ENCODE results near the gene LGSN. TPM values are rescaled to one million over a fixed set of nuclear protein-coding genes. Genes with fewer than 3 reads are reported as not detected.
"Not testable (repeated sequence)": the region's sequence is repeated elsewhere in the genome, so short reads cannot be mapped to it uniquely, and the experiment has no call there.

The LGSN gene, protein sequence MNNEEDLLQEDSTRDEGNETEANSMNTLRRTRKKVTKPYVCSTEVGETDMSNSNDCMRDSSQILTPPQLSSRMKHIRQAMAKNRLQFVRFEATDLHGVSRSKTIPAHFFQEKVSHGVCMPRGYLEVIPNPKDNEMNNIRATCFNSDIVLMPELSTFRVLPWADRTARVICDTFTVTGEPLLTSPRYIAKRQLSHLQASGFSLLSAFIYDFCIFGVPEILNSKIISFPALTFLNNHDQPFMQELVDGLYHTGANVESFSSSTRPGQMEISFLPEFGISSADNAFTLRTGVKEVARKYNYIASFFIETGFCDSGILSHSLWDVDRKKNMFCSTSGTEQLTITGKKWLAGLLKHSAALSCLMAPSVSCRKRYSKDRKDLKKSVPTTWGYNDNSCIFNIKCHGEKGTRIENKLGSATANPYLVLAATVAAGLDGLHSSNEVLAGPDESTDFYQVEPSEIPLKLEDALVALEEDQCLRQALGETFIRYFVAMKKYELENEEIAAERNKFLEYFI
- total RNA-seq, result under 1 TPM in 1 of 2 experiments, not detected in 1; 0.05 TPM

DNA sequence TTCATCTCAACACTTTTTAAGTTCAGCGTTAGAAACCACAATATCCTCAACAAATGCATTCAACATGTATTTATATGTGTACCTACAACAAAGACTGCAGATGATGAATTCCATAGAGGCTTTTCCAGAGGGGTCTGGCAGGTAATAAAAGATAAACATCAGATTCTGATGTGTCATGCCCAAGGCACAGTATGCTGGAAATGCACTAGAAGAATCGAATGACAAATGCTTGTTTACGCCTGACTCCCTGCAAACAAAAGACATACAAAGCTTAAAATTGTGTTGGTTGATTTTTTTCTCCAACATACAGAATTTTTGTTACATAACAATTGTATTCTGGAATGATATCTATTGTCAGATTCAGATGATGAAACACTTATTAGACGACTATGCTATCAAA is at the start of gene LGSN:
Gene LGSN, minus strand, starts transcription at position 45 of the 400 bp plus-strand sequence. Its CDS starts 40 bp downstream, at position 5.
- no peak for DNase-seq
- H3K36me3 Mint-ChIP-seq, result no peaks in the 10 kb centered on the region
- no peaks in the 10 kb centered on the region for H3K9me3 Mint-ChIP-seq
- intact Hi-C loops (cut with micrococcal nuclease), result no loop called here
- ChIA-PET POLR2A (no interaction called here), CTCF (no interaction called here)
- no peak within 1 kb of the TSS for H3K27ac Mint-ChIP-seq
- H3K4me3 Mint-ChIP-seq, result no peak within 1 kb of the TSS
- no peaks in the 10 kb centered on the region for H3K4me1 Mint-ChIP-seq (ENCODE audit: low read depth)
- no peaks in the 10 kb centered on the region for H3K27me3 Mint-ChIP-seq

DNA sequence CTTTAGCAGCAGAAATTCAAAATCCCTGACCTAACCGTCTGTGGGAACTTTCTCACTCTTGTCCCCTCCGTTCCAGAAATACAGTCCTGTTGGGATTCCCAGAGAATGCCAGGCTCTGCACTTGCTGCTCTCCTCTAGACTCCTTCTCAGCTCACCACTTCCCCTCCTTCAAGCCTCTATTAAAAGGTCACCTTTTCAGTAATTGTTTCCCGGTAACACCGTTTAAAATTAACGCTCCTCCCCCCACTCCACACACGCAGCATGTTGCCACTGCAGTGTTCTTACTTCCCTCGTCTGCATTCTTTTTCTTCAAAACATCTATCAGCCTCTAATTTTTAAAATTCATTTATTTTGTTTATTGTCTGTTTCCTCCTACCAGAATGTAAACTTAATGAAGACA is 48.6 kb upstream of the LGSN start:
- Mint-ChIP-seq H3K4me1 (ENCODE audit: low read depth) (no peaks in the 10 kb centered on the region), H3K9me3 (peaks cover 2% of the 10 kb centered on the region), H3K27ac (no peak overlapping the region), H3K36me3 (no peaks in the 10 kb centered on the region), H3K4me3 (no peak overlapping the region), H3K27me3 (peaks cover 2% of the 10 kb centered on the region)
- CTCF ChIA-PET, result no interaction called here
- intact Hi-C loops (cut with micrococcal nuclease), result no loop called here
- DNase-seq, result no peak
- POLR2A ChIA-PET, result no interaction called here

GRCh38 chr6:63362500-63363120 is 42.8 kb upstream of the LGSN start:
- H3K4me3 Mint-ChIP-seq; H3K27ac Mint-ChIP-seq; DNase-seq; POLR2A ChIA-PET; CTCF ChIA-PET; H3K27me3 Mint-ChIP-seq; intact Hi-C loops (cut with micrococcal nuclease); H3K4me1 Mint-ChIP-seq (ENCODE audit: low read depth); H3K9me3 Mint-ChIP-seq; H3K36me3 Mint-ChIP-seq: not testable (repeated sequence)

GRCh38 chr6:63357384-63357783 is 37.6 kb upstream of the LGSN start:
- H3K36me3 Mint-ChIP-seq; H3K9me3 Mint-ChIP-seq; H3K27ac Mint-ChIP-seq; DNase-seq; H3K27me3 Mint-ChIP-seq; H3K4me1 Mint-ChIP-seq (ENCODE audit: low read depth); H3K4me3 Mint-ChIP-seq; CTCF ChIA-PET; POLR2A ChIA-PET; intact Hi-C loops (cut with micrococcal nuclease): not testable (repeated sequence)

GRCh38 chr6:63355632-63356031 is 35.8 kb upstream of the LGSN start:
- Mint-ChIP-seq H3K27me3 (peaks cover 3% of the 10 kb centered on the region), H3K36me3 (no peaks in the 10 kb centered on the region), H3K27ac (no peak overlapping the region), H3K4me3 (no peak overlapping the region), H3K4me1 (ENCODE audit: low read depth) (peaks cover 7% of the 10 kb centered on the region), H3K9me3 (peaks cover 2% of the 10 kb centered on the region)
- intact Hi-C loops (cut with micrococcal nuclease), result no loop called here
- ChIA-PET POLR2A (no interaction called here), CTCF (no interaction called here)
- no peak for DNase-seq

DNA sequence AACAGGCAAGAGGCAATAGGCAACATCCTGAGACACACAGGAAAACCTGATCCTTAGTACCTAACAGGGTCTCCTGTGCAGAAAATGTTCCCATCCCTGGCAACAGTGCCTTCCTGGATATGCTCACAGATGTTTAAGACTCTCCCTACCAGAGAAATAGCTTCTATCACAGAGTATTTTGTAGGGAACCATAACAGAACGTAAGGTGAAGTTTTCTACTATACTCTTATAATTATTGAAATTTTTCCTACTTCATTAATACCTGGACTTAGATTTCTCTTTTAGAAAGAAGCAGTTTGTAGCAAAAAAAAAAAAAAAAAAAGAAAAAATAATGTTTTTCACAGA is 33.5 kb upstream of the LGSN start:
- CTCF ChIA-PET, result interaction anchor here (1.0 to 1.8 kb wide), 3 partner anchors 221 to 411 kb away, joined by 3 to 7 read pairs (median 5); no protein-coding TSS in a partner anchor
- POLR2A ChIA-PET, result no interaction called here
- H3K4me3 Mint-ChIP-seq, result no peak overlapping the region

DNA sequence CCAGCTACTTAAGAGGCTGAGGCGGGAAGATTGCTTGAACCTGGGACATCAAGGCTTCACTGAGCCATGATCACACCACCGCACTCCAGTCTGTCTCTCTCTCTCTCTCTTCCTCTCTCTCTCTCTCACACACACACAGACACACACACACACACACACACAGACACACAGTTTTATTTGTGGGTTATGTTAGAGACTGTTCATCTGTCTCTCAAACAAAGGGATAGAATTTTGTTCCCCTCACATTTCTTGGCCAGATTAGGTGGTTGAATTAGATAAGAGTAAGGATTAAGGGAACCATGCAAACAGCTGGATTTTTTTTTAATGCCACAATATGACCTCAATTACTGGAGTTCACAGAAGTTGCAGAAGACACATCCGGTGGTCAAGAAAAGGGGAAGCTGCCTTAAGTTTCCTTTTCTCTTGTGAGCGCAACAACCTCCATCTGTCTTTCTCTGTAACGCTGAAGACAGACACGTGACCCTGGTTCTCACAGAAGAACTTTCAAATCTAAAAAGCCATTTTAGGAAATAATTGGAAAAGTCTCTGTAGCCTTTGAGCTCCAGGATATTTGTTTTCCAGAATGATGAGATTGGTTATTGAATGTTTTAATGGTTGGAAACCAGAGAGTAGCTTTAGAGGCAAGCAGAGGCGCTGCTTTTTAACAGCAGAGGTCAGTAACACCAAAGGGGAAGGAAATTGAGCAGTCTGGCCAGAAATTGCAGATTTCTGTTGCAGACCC is 32.9 kb upstream of the LGSN start:
- Mint-ChIP-seq H3K27me3 (peaks cover 4% of the 10 kb centered on the region), H3K27ac (no peak overlapping the region), H3K4me3 (no peak overlapping the region), H3K9me3 (no peaks in the 10 kb centered on the region), H3K36me3 (no peaks in the 10 kb centered on the region), H3K4me1 (ENCODE audit: low read depth) (peaks cover 7% of the 10 kb centered on the region)
- CTCF ChIA-PET, result interaction anchor here (1.0 to 1.8 kb wide), 3 partner anchors 222 to 412 kb away, joined by 3 to 7 read pairs (median 5); no protein-coding TSS in a partner anchor
- intact Hi-C loops (cut with micrococcal nuclease), result loop anchor here (1.0 kb wide), 2 partner anchors 221 to 412 kb away; no protein-coding TSS in a partner anchor
- no peak for DNase-seq
- POLR2A ChIA-PET, result no interaction called here

More for the DNA sequence above, 33.5 kb upstream of the LGSN start:
- peaks cover 4% of the 10 kb centered on the region for H3K27me3 Mint-ChIP-seq
- no peaks in the 10 kb centered on the region for H3K9me3 Mint-ChIP-seq
- no peak overlapping the region for H3K27ac Mint-ChIP-seq
- no peaks in the 10 kb centered on the region for H3K36me3 Mint-ChIP-seq
- intact Hi-C loops (cut with micrococcal nuclease), result loop anchor here (1.0 kb wide), 1 partner anchor 411 kb away; no protein-coding TSS in a partner anchor
- no peak for DNase-seq
- peaks cover 7% of the 10 kb centered on the region for H3K4me1 Mint-ChIP-seq (ENCODE audit: low read depth)

GRCh38 chr6:63352069-63352543 is 32.3 kb upstream of the LGSN start:
- DNase-seq, result no peak
- CTCF ChIA-PET, result interaction anchor here (1.6 to 1.8 kb wide), 2 partner anchors 246 to 412 kb away, joined by 5 to 7 read pairs; no protein-coding TSS in a partner anchor
- peaks cover 4% of the 10 kb centered on the region for H3K27me3 Mint-ChIP-seq
- H3K36me3 Mint-ChIP-seq, result no peaks in the 10 kb centered on the region
- H3K4me1 Mint-ChIP-seq (ENCODE audit: low read depth), result peaks cover 7% of the 10 kb centered on the region
- POLR2A ChIA-PET, result no interaction called here
- no peak overlapping the region for H3K27ac Mint-ChIP-seq
- no peak overlapping the region for H3K4me3 Mint-ChIP-seq
- intact Hi-C loops (cut with micrococcal nuclease), result loop anchor here (1.0 kb wide), 1 partner anchor 221 kb away; no protein-coding TSS in a partner anchor
- no peaks in the 10 kb centered on the region for H3K9me3 Mint-ChIP-seq

- intact Hi-C loops (cut with micrococcal nuclease), result no loop called here
- POLR2A ChIA-PET, result no interaction called here
These were observed 29.6 kb upstream of the LGSN start for GRCh38 chr6:63349401-63349800.

GRCh38 chr6:63348836-63349235 is 29.1 kb upstream of the LGSN start:
- Mint-ChIP-seq H3K9me3 (no peaks in the 10 kb centered on the region), H3K27ac (no peak overlapping the region), H3K4me3 (no peak overlapping the region), H3K36me3 (no peaks in the 10 kb centered on the region), H3K4me1 (ENCODE audit: low read depth) (peaks cover 7% of the 10 kb centered on the region), H3K27me3 (peaks cover 3% of the 10 kb centered on the region)
- CTCF ChIA-PET, result no interaction called here
- DNase-seq, result no peak
- POLR2A ChIA-PET, result no interaction called here
- intact Hi-C loops (cut with micrococcal nuclease), result no loop called here

More at GRCh38 chr6:63349401-63349800, 29.6 kb upstream of the LGSN start:
- Mint-ChIP-seq H3K36me3 (no peaks in the 10 kb centered on the region), H3K9me3 (no peaks in the 10 kb centered on the region), H3K4me3 (no peak overlapping the region), H3K27me3 (peaks cover 3% of the 10 kb centered on the region), H3K27ac (no peak overlapping the region), H3K4me1 (ENCODE audit: low read depth) (peaks cover 7% of the 10 kb centered on the region)
- no peak for DNase-seq
- CTCF ChIA-PET, result no interaction called here

DNA sequence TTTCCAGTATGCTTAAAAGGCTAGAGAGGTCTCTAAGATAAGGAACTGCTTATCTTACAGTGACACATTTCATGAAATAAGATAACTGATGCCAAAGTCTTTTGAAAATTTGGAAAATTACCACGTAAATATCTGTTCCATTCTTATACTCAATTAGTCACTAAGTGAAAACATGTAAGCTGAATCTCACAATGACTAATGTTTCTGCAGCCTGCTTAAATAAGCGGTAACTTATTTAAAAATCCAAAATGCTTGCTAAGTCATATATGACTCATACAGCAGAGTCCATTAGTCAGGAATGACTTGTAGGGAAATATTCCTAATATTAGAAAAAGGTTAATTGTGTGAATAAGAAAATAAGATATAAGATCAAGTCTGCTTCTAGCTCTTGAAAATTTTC is 27.8 kb upstream of the LGSN start:
- no peak overlapping the region for H3K27ac Mint-ChIP-seq
- CTCF ChIA-PET, result no interaction called here

GRCh38 chr6:63346217-63346835 is 26.5 kb upstream of the LGSN start:
- no peaks in the 10 kb centered on the region for H3K4me1 Mint-ChIP-seq (ENCODE audit: low read depth)
- intact Hi-C loops (cut with micrococcal nuclease), result no loop called here
- H3K9me3 Mint-ChIP-seq, result no peaks in the 10 kb centered on the region
- ChIA-PET POLR2A (no interaction called here), CTCF (no interaction called here)
- no peak overlapping the region for H3K4me3 Mint-ChIP-seq
- no peak overlapping the region for H3K27ac Mint-ChIP-seq
- peaks cover 2% of the 10 kb centered on the region for H3K27me3 Mint-ChIP-seq
- no peak for DNase-seq
- H3K36me3 Mint-ChIP-seq, result no peaks in the 10 kb centered on the region

More for the DNA sequence above, 27.8 kb upstream of the LGSN start:
- peaks cover 3% of the 10 kb centered on the region for H3K27me3 Mint-ChIP-seq
- peaks cover 5% of the 10 kb centered on the region for H3K4me1 Mint-ChIP-seq (ENCODE audit: low read depth)
- intact Hi-C loops (cut with micrococcal nuclease), result no loop called here
- no peak overlapping the region for H3K4me3 Mint-ChIP-seq
- no peak for DNase-seq
- no peaks in the 10 kb centered on the region for H3K36me3 Mint-ChIP-seq
- H3K9me3 Mint-ChIP-seq, result no peaks in the 10 kb centered on the region
- POLR2A ChIA-PET, result no interaction called here

Data from activated CD4-positive, alpha-beta memory T cell treated with anti-CD3 and anti-CD28 coated beads for 36 hours (primary cell).